ENCODE data around the gene CLDN15.

CLDN15 gene

DNA sequence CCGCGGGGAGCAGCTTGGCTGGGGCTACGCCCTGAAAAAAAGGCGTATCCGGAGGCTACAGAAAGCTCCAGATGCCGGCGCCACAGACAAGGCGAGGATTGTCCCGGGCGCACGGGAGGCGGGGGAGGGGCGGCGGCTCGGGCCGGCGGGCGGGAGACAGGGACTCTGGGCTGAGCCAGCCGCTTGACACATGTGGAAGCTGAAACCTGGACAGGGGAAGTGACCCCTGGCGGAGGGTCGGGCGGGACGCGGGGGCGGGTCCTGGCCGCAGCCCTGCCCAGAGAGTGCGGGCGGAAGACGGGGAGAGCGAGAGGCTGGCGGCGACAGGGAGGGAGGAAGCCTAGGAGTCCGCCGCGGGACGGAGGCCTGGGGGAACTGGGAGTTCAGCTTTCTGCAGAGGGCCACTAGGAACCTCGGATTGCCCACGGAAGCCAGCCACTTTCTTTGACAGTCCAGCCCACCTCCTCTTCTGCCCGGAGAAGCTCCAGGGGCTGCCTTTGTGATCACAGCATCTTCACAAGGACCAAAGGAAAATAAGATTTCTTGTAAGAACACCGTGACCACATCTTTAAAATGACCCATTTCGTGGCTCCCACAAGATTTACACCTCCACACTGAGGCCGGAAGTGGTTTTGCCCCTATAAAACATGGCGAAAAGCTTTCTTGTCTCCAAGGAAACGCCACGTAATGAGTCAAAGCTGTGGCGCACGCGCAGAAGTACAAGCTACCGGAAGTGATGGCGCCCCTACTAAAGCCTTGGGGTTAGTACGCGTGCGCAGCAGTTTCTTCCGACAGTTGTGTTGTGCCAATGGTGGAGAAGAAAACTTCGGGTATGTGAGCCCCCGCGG is 20.0 kb downstream of the CLDN15 start, which contains the start of the genes PLOD3 and ZNHIT1:
Gene PLOD3, minus strand, starts transcription at position 194 of the 848 bp plus-strand sequence. CDS start 307 bp downstream, outside the sequence.
Gene ZNHIT1, plus strand, starts transcription at position 778 of the 848 bp plus-strand sequence. Its CDS starts 31 bp downstream, at position 809.
- H3K36me3 ChIP-seq (ENCODE audit: insufficient read depth, insufficient read length, low read length): peaks cover 41% of the 10 kb centered on the region
- TF ChIP-seq YY1 (IDR thresholded peaks at IDR 0.05; ENCODE audit: insufficient read depth, insufficient read length): peak; percentile 82
- no peak for TF ChIP-seq ZNF274 (IDR thresholded peaks at IDR 0.05; ENCODE audit: low read depth, low read length)
- H3K9me3 ChIP-seq (ENCODE audit: insufficient read depth, low read length): no peaks in the 10 kb centered on the region
- peaks cover 9% of the 10 kb centered on the region for H3K4me1 ChIP-seq (ENCODE audit: insufficient read depth, insufficient read length)
- peak; percentile 96 for DNase-seq (ENCODE audit: low read depth, low spot score)
- H3K27me3 ChIP-seq (ENCODE audit: insufficient read depth, insufficient read length): no peaks in the 10 kb centered on the region
- H3K9ac ChIP-seq (ENCODE audit: insufficient read length, low read depth): peak within 1 kb of the TSS; percentile 90
- H3K4me3 ChIP-seq (ENCODE audit: insufficient read length, low read depth): peak within 1 kb of the TSS; percentile 78

DNA sequence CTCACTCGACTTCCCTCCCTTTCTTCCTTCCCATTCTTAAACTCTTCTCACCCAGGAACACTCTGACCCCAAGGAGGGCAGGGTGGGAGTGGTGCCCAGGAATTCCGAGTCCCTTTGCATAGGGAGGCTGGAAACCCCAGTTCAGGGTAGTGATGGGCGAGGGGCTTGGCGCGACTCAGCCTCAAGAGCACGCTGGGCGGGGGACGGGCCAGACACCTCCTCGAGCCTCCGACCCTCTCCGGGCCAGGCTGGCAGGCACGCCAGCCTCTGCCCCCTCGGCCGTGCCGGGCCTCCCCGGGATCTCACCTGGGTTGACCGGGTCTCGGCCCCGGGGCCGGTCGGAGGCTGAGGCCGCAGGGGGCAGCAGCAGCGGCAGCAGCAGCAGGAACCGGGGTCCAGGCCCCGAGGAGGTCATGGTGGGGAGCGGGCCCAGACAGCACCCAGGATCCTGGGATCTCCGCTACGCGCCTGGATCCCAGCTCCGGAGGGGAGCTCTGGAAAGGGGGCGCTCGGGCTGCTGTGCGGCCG is 20.7 kb downstream of the CLDN15 start:
- no peak for TF ChIP-seq SUZ12 (IDR thresholded peaks at IDR 0.05; ENCODE audit: extremely low read depth, insufficient read depth, insufficient read length)
- no peak for DNase-seq (ENCODE audit: low read depth, low spot score)
- Histone ChIP-seq H3K9ac (ENCODE audit: insufficient read length, low read depth) (peak overlapping the region; percentile 90), H3K4me3 (ENCODE audit: insufficient read length, low read depth) (peak overlapping the region; percentile 78), H3K27me3 (ENCODE audit: insufficient read depth, insufficient read length) (no peaks in the 10 kb centered on the region), H3K36me3 (ENCODE audit: insufficient read depth, insufficient read length, low read length) (peaks cover 41% of the 10 kb centered on the region), H3K9me3 (ENCODE audit: insufficient read depth, low read length) (no peaks in the 10 kb centered on the region), H3K4me1 (ENCODE audit: insufficient read depth, insufficient read length) (peaks cover 6% of the 10 kb centered on the region)

DNA sequence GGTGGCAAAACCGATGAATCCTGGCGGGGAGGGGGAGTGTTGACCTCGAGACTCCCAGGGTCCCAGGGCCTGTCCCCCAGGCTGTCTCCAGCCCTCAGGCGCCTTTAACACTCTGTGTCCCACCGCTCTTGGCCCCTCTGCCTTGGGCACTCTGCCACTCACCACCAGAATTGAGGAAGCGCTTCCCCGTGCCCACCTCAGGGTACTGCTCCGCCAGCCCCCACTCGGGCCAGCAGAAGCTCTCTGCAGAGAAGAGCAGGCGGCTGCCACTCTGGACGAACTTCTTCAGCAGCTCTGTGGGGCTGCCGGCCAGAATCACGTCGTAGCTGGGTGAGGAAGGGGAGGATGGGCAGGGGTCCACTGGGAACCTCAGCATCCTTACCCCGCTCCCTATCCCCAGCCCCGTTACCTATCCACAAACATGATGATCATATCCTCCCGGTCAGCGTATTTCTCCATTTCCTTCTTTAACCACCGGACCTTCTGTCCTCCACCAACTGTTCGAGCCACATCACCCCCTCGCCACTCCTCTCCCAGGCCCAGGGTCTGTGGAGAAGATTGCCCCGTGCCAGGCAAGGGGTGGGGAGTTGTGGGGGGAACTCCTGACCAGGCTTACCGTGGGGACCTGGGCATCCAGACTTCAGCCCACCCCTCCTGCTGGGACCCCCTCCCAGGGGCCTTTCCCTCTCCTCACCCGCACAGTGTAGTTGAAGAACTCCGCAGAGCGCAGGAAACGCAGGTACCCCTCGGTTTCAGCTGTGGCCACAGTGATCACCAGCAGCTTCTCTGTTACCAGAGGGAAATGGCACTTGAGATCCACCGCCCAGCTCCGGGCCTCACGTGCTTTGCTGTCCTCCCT is 21.4 kb downstream of the CLDN15 start:
- TF ChIP-seq SUZ12 (IDR thresholded peaks at IDR 0.05; ENCODE audit: extremely low read depth, insufficient read depth, insufficient read length) (no peak), YY1 (IDR thresholded peaks at IDR 0.05; ENCODE audit: insufficient read depth, insufficient read length) (no peak), ZNF274 (IDR thresholded peaks at IDR 0.05; ENCODE audit: low read depth, low read length) (no peak)
- H3K4me3 ChIP-seq (ENCODE audit: insufficient read length, low read depth): peak overlapping the region; percentile 78
- H3K4me1 ChIP-seq (ENCODE audit: insufficient read depth, insufficient read length): peaks cover 5% of the 10 kb centered on the region
- H3K9me3 ChIP-seq (ENCODE audit: insufficient read depth, low read length): no peaks in the 10 kb centered on the region
- H3K27me3 ChIP-seq (ENCODE audit: insufficient read depth, insufficient read length): no peaks in the 10 kb centered on the region
- peak overlapping the region; percentile 90 for H3K9ac ChIP-seq (ENCODE audit: insufficient read length, low read depth)
- DNase-seq (ENCODE audit: low read depth, low spot score): no peak
- H3K36me3 ChIP-seq (ENCODE audit: insufficient read depth, insufficient read length, low read length): peaks cover 42% of the 10 kb centered on the region

DNA sequence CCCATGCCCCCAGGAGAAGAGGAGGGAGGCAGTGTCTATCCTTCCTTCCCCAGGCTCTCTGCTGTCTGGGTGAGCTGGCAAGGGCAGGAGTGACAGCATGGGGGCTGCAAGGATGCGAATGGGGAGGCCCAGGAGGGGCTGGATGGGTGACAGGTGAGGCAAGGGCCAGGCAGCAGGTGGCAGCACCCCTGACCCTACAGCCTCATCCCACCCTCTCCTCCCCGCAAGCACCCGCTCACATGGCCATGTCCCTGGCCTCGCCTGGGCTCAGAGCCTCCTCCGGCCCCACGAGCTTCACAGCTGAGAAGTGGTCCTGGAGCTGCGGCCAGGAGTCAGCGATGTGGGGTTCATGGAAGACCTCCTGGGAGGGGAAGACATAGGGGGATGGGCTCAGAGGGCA is 25.6 kb downstream of the CLDN15 start:
- peaks cover 5% of the 10 kb centered on the region for H3K4me1 ChIP-seq (ENCODE audit: insufficient read depth, insufficient read length)
- DNase-seq (ENCODE audit: low read depth, low spot score): no peak
- peaks cover 65% of the 10 kb centered on the region for H3K36me3 ChIP-seq (ENCODE audit: insufficient read depth, insufficient read length, low read length)
- H3K27me3 ChIP-seq (ENCODE audit: insufficient read depth, insufficient read length): no peaks in the 10 kb centered on the region
- H3K4me3 ChIP-seq (ENCODE audit: insufficient read length, low read depth): no peak overlapping the region
- H3K9me3 ChIP-seq (ENCODE audit: insufficient read depth, low read length): no peaks in the 10 kb centered on the region
- TF ChIP-seq YY1 (IDR thresholded peaks at IDR 0.05; ENCODE audit: insufficient read depth, insufficient read length) (no peak), ZNF274 (IDR thresholded peaks at IDR 0.05; ENCODE audit: low read depth, low read length) (no peak), SUZ12 (IDR thresholded peaks at IDR 0.05; ENCODE audit: extremely low read depth, insufficient read depth, insufficient read length) (no peak)
- H3K9ac ChIP-seq (ENCODE audit: insufficient read length, low read depth): no peak overlapping the region

DNA sequence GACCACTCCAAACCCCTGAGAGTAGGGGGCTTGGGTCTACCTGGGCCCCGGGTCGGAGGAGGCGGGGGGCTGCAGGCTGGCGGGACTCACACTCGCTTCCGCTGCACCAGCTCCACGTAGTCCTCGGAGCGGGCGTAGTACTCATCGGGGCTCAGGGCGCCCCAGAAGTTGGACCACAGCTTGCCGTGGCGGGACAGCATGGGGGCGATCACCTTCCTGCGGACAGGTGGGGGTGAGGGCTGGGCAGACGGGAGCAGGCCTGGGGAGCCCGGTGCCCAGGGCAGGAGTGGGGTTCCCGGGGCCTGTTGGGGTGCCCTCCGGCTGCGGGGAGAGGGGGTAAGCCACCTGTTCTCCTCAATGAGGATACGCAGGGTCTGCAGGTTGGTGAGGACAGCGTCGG is 26.1 kb downstream of the CLDN15 start:
- Histone ChIP-seq H3K36me3 (ENCODE audit: insufficient read depth, insufficient read length, low read length) (peaks cover 67% of the 10 kb centered on the region), H3K9ac (ENCODE audit: insufficient read length, low read depth) (no peak overlapping the region), H3K4me1 (ENCODE audit: insufficient read depth, insufficient read length) (peaks cover 5% of the 10 kb centered on the region), H3K9me3 (ENCODE audit: insufficient read depth, low read length) (no peaks in the 10 kb centered on the region), H3K27me3 (ENCODE audit: insufficient read depth, insufficient read length) (no peaks in the 10 kb centered on the region), H3K4me3 (ENCODE audit: insufficient read length, low read depth) (no peak overlapping the region)
- TF ChIP-seq YY1 (IDR thresholded peaks at IDR 0.05; ENCODE audit: insufficient read depth, insufficient read length) (no peak), SUZ12 (IDR thresholded peaks at IDR 0.05; ENCODE audit: extremely low read depth, insufficient read depth, insufficient read length) (no peak), ZNF274 (IDR thresholded peaks at IDR 0.05; ENCODE audit: low read depth, low read length) (no peak)
- DNase-seq (ENCODE audit: low read depth, low spot score): no peak

DNA sequence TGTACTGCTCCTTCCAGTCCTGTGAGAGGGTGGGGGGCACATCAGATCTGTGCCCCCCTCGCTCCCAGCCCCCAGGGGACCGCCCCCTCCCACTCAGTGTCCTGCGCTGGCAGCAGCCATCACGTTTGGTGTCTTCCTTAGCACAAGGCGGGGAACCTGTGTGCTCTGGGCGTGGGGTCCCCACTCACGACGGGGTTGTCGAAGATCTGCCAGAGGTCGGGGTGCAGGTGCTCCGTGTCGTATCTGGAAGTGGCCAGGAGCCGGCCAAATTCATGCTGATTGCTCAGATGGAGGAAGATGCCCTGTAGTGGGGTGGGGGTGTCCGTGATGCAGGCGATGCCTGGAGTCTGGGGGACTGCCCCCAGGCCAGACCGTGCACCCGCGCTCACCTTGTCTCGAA is 27.5 kb downstream of the CLDN15 start:
- no peak for TF ChIP-seq ZNF274 (IDR thresholded peaks at IDR 0.05; ENCODE audit: low read depth, low read length)
- no peak for TF ChIP-seq YY1 (IDR thresholded peaks at IDR 0.05; ENCODE audit: insufficient read depth, insufficient read length)
- no peaks in the 10 kb centered on the region for H3K27me3 ChIP-seq (ENCODE audit: insufficient read depth, insufficient read length)
- no peak overlapping the region for H3K9ac ChIP-seq (ENCODE audit: insufficient read length, low read depth)
- H3K9me3 ChIP-seq (ENCODE audit: insufficient read depth, low read length): no peaks in the 10 kb centered on the region
- no peak overlapping the region for H3K4me3 ChIP-seq (ENCODE audit: insufficient read length, low read depth)
- DNase-seq (ENCODE audit: low read depth, low spot score): no peak
- H3K36me3 ChIP-seq (ENCODE audit: insufficient read depth, insufficient read length, low read length): peaks cover 65% of the 10 kb centered on the region
- H3K4me1 ChIP-seq (ENCODE audit: insufficient read depth, insufficient read length): no peaks in the 10 kb centered on the region

DNA sequence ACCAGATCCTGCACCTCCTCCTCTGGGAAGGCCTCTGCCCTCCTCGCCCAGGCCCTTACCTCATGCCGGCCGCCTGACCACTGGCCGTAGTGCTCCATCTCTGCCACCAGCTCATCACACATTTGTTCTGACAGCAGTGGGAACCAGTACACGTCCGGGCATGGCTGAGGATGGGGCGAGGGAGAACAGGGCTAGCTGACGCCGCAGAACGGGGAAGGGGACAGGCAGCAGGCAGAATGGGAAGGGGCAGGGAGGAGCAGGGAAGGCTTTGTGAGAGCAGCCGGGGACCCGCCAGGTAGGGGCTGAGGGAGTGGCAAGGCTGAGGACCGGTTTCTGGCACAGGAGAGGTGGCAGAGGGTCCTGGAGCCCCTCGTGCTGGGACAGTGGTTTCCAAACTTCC is 28.8 kb downstream of the CLDN15 start:
- no peak overlapping the region for H3K4me3 ChIP-seq (ENCODE audit: insufficient read length, low read depth)
- no peak for TF ChIP-seq YY1 (IDR thresholded peaks at IDR 0.05; ENCODE audit: insufficient read depth, insufficient read length)
- TF ChIP-seq ZNF274 (IDR thresholded peaks at IDR 0.05; ENCODE audit: low read depth, low read length): no peak
- no peak for TF ChIP-seq SUZ12 (IDR thresholded peaks at IDR 0.05; ENCODE audit: extremely low read depth, insufficient read depth, insufficient read length)
- H3K9me3 ChIP-seq (ENCODE audit: insufficient read depth, low read length): no peaks in the 10 kb centered on the region
- H3K9ac ChIP-seq (ENCODE audit: insufficient read length, low read depth): no peak overlapping the region
- peaks cover 56% of the 10 kb centered on the region for H3K36me3 ChIP-seq (ENCODE audit: insufficient read depth, insufficient read length, low read length)
- H3K4me1 ChIP-seq (ENCODE audit: insufficient read depth, insufficient read length): no peaks in the 10 kb centered on the region
- no peak for DNase-seq (ENCODE audit: low read depth, low spot score)
- no peaks in the 10 kb centered on the region for H3K27me3 ChIP-seq (ENCODE audit: insufficient read depth, insufficient read length)
